Neural crest cell (in vitro differentiated cells): ENCODE data around the gene PDE6A. TPM values are rescaled to one million over a fixed set of nuclear protein-coding genes. Genes with fewer than 3 reads are reported as not detected.

ENCODE experiments used
- DNase-seq: peaks from one replicate; pipeline ENCODE4 v3.0.0; 2021; ENCODE audit warnings: low read depth, mixed read lengths, low spot score
- H3K27ac Mint-ChIP-seq: one replicate; pipeline ENCODE4 v1.8.0; 2021; ENCODE audit warnings: mild to moderate bottlenecking, mixed read lengths; ENCODE audit not compliant: unreplicated experiment
- H3K27me3 Mint-ChIP-seq: 2 replicates; pipeline ENCODE4 v1.8.0; 2021; ENCODE audit warnings: low read depth, mild to moderate bottlenecking, mixed read lengths
- H3K36me3 Mint-ChIP-seq: 2 replicates; pipeline ENCODE4 v1.8.0; 2021; ENCODE audit warnings: low read depth, mild to moderate bottlenecking, mixed read lengths
- H3K4me1 Mint-ChIP-seq: 2 replicates; pipeline ENCODE4 v1.8.0; 2021; ENCODE audit warnings: mixed read lengths
- H3K4me3 Mint-ChIP-seq: one replicate; pipeline ENCODE4 v1.8.0; 2021; ENCODE audit warnings: mild to moderate bottlenecking, mixed read lengths
- H3K9me3 Mint-ChIP-seq: 2 replicates; pipeline ENCODE4 v1.8.0; 2021; ENCODE audit warnings: mixed read lengths
- total RNA-seq: library from RNA; stranded (reverse); gene quantifications from 2 replicates; pipeline ENCODE4 v1.2.1, GENCODE V29; 2021
- TF ChIP-seq, protein P1 (sequence below): fragments of 200-600 bp; sonication (generic); conservative IDR thresholded peaks from 2 replicates; pipeline ENCODE4 v1.5.0; 2021; ENCODE audit warnings: antibody characterized with exemption, mild to moderate bottlenecking

PDE6A gene
- total RNA-seq, 1 donor from 2014 or later = not detected

GRCh38 chr5:149941795-149942194 lies 2.8 kb downstream of the PDE6A start:
- H3K36me3 Mint-ChIP-seq = no peaks in the 10 kb centered on the region
- TF ChIP-seq, protein P1, sequence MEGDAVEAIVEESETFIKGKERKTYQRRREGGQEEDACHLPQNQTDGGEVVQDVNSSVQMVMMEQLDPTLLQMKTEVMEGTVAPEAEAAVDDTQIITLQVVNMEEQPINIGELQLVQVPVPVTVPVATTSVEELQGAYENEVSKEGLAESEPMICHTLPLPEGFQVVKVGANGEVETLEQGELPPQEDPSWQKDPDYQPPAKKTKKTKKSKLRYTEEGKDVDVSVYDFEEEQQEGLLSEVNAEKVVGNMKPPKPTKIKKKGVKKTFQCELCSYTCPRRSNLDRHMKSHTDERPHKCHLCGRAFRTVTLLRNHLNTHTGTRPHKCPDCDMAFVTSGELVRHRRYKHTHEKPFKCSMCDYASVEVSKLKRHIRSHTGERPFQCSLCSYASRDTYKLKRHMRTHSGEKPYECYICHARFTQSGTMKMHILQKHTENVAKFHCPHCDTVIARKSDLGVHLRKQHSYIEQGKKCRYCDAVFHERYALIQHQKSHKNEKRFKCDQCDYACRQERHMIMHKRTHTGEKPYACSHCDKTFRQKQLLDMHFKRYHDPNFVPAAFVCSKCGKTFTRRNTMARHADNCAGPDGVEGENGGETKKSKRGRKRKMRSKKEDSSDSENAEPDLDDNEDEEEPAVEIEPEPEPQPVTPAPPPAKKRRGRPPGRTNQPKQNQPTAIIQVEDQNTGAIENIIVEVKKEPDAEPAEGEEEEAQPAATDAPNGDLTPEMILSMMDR = no peak
- no peaks in the 10 kb centered on the region for H3K27me3 Mint-ChIP-seq
- H3K27ac Mint-ChIP-seq = peak overlapping the region; percentile 90
- DNase-seq = no peak
- peaks cover 28% of the 10 kb centered on the region for H3K4me1 Mint-ChIP-seq
- no peaks in the 10 kb centered on the region for H3K9me3 Mint-ChIP-seq
- no peak overlapping the region for H3K4me3 Mint-ChIP-seq

DNA sequence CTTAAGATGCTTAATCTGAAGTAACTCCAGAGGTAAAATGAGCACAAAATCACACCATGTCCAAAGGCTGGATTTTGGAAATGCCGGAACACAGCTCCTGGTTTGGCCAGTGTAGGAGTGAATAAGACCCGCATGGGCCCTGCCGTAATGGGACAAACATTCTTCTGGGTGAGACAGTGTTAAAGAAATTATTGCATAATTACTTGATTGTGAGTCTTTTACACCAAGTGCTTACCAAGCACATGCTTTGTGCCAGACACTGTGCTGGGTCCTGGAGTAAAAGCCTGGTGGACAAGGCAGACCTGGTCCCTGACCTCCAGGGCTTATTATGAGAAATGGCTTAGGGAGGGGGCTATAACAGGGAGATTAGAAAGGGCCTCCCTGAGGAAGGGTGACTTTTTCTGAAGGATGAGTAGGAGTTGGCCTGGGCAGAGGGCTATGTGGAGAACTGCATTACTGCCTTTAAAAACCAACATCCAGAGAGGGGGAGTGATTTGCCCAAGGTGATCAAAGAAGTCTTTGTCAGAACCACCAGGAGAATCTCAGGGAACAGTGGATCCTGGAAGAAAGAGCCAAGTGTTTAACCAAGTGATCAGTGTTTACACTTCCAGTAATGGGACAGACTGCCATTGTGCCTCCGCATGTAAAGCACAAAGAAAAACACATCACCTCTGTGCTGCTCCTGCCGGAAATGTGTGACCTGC lies 3.5 kb downstream of the PDE6A start:
- TF ChIP-seq, protein P1 = no peak
- peak overlapping the region; percentile 90 for H3K27ac Mint-ChIP-seq
- peaks cover 29% of the 10 kb centered on the region for H3K4me1 Mint-ChIP-seq
- no peaks in the 10 kb centered on the region for H3K27me3 Mint-ChIP-seq
- no peaks in the 10 kb centered on the region for H3K36me3 Mint-ChIP-seq
- no peaks in the 10 kb centered on the region for H3K9me3 Mint-ChIP-seq
- H3K4me3 Mint-ChIP-seq = peak overlapping the region; percentile 22
- no peak for DNase-seq

GRCh38 chr5:149940077-149940574 lies 4.5 kb downstream of the PDE6A start:
- H3K9me3 Mint-ChIP-seq = no peaks in the 10 kb centered on the region
- TF ChIP-seq, protein P1 = no peak
- H3K27me3 Mint-ChIP-seq = no peaks in the 10 kb centered on the region
- H3K27ac Mint-ChIP-seq = no peak overlapping the region
- H3K36me3 Mint-ChIP-seq = no peaks in the 10 kb centered on the region
- DNase-seq = no peak
- H3K4me1 Mint-ChIP-seq = peaks cover 29% of the 10 kb centered on the region
- H3K4me3 Mint-ChIP-seq = no peak overlapping the region

DNA sequence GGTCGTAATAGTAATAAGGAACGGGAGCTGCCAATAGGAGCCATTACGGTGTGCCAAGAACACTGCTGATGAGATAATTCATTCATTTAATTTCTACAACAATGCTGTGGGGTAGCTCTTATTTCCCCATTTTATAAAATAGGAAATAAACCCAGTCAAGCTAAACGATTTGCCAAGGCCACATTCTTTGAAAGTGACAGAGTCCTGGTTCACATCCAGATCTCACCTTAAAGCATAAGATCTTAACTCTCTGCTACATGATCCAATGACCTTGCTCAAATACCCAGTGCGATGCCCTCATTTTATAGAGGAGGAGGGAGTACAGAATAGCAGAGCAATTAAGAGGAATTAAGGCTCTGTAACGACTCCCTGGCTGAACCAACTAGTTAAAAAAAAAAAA lies 5.0 kb downstream of the PDE6A start:
- Mint-ChIP-seq H3K27me3 (no peaks in the 10 kb centered on the region), H3K4me1 (peaks cover 29% of the 10 kb centered on the region), H3K9me3 (no peaks in the 10 kb centered on the region), H3K27ac (no peak overlapping the region), H3K36me3 (no peaks in the 10 kb centered on the region), H3K4me3 (no peak overlapping the region)
- no peak for DNase-seq
- TF ChIP-seq, protein P1 = no peak

GRCh38 chr5:149938791-149939358 lies 5.7 kb downstream of the PDE6A start:
- H3K27me3 Mint-ChIP-seq = no peaks in the 10 kb centered on the region
- H3K36me3 Mint-ChIP-seq = no peaks in the 10 kb centered on the region
- H3K4me1 Mint-ChIP-seq = peaks cover 29% of the 10 kb centered on the region
- no peak overlapping the region for H3K4me3 Mint-ChIP-seq
- TF ChIP-seq, protein P1 = no peak
- no peak for DNase-seq
- no peak overlapping the region for H3K27ac Mint-ChIP-seq
- H3K9me3 Mint-ChIP-seq = no peaks in the 10 kb centered on the region
